Upper lobe of left lung (tissue), 6 donors: Measurements from ENCODE around the gene KCNJ9. TPM values are rescaled to one million over a fixed set of nuclear protein-coding genes. Genes with fewer than 3 reads are reported as not detected.
"Not testable (repeated sequence)": the region's sequence is repeated elsewhere in the genome, so short reads cannot be mapped to it uniquely, and the experiment has no call there.

ENCODE experiments used
- ATAC-seq, 2 donors: fragments of 200-7000 bp; cut with Tn5 transposase; one replicate each; pipeline ENCODE4 v1.9.1; 2022; ENCODE audit warnings: mild to moderate bottlenecking in 2 of 2, moderate library complexity in 2 of 2; ENCODE audit not compliant: low FRiP score in 2 of 2
- DNase-seq, 2 donors: peaks; one replicate each; pipeline ENCODE4 v3.0.0-alpha.2; 2019 to 2020
- H3K27ac ChIP-seq, 4 donors: fragments of 200-600 bp; sonication (generic); one replicate each; pipeline ENCODE4 v1.5.1; 2016 to 2019
- H3K27me3 ChIP-seq, 4 donors: fragments of 200-600 bp; sonication (generic); one replicate each; pipeline ENCODE4 v1.5.1; 2017 to 2019
- H3K36me3 ChIP-seq, 4 donors: fragments of 200-600 bp; sonication (generic); one replicate each; pipeline ENCODE4 v1.5.1; 2016 to 2019
- H3K4me1 ChIP-seq, 4 donors: fragments of 200-600 bp; sonication (generic); one replicate each; pipeline ENCODE4 v1.5.1; 2018 to 2019
- H3K4me3 ChIP-seq, 4 donors: fragments of 200-600 bp; sonication (generic); one replicate each; pipeline ENCODE4 v1.5.1; 2017 to 2019; ENCODE audit warnings: mild to moderate bottlenecking in 2 of 4, moderate library complexity in 1 of 4
- H3K9me3 ChIP-seq, 4 donors: fragments of 200-600 bp; sonication (generic); one replicate each; pipeline ENCODE4 v1.5.1; 2018 to 2019
- CTCF ChIP-seq, 6 experiments: fragments of 450-650 bp in 4 of 6; fragments of 200-600 bp in 2 of 6; sonication (generic) in 2 of 6; IDR thresholded peaks; one replicate each; pipeline ENCODE4 v1.5.1; 2016 to 2019; ENCODE audit warnings: antibody characterized with exemption in 6 of 6
- EP300 ChIP-seq, 4 donors: sonication (generic); formaldehyde crosslinking; IDR thresholded peaks; one replicate each; pipeline ENCODE4 v1.5.1; 2017; ENCODE audit warnings: antibody characterized with exemption in 4 of 4, control low read depth in 2 of 4
- POLR2A ChIP-seq, 4 donors: fragments of 450-650 bp; IDR thresholded peaks; one replicate each; pipeline ENCODE4 v1.5.1; 2016 to 2017; ENCODE audit warnings: antibody characterized with exemption in 4 of 4, mild to moderate bottlenecking in 2 of 4
- POLR2AphosphoS5 ChIP-seq, 2 donors: sonication (generic); formaldehyde crosslinking; IDR thresholded peaks; one replicate each; pipeline ENCODE4 v1.5.1; 2017; ENCODE audit warnings: antibody characterized with exemption in 2 of 2
- WGBS, 2 donors: methylation state at CpG; one replicate each; pipeline ENCODE4 v1.1.5; 2017 to 2018; 5-methylcytosine and 5-hydroxymethylcytosine counted together
- total RNA-seq, 6 donors: library from RNA; depleted of rRNA in 4 of 6; stranded (reverse); fragments of >200 nt in 4 of 6; gene quantifications; one replicate each; pipeline versions ENCODE4 v1.1.0 to v1.2.1, GENCODE V29; 2016 to 2021
- donor health status: DM: no; HTN: no; CAD: no; lungs with moderate emphysema.
- donor health status: DM: no; HTN: yes; CAD: no; lungs with severe emphysema.

KCNJ9 gene
- total RNA-seq, 6 donors from 2014 or later = not detected

GRCh38 chr1:160108888-160109662 is 27.7 kb downstream of the KCNJ9 start:
- Histone ChIP-seq H3K9me3 (no peaks in the 10 kb centered on the region), H3K4me1 (no peaks in the 10 kb centered on the region), H3K36me3 (no peaks in the 10 kb centered on the region), H3K27ac (no peak overlapping the region), H3K4me3 (no peak overlapping the region), H3K27me3 (no peaks in the 10 kb centered on the region)
- WGBS, 2 donors = 34 to 36% methylated on average over 6 of the region's 6 CpGs
- TF ChIP-seq POLR2A (IDR thresholded peaks at IDR 0.05) (no peak), CTCF (IDR thresholded peaks at IDR 0.05) (peak in 4 of 6 experiments; percentile 14 to 38 (median 28))
- peak in 1 of 2 donors; percentile 37 for ATAC-seq
- DNase-seq = no peak

GRCh38 chr1:160109686-160110085 is 28.3 kb downstream of the KCNJ9 start:
- Histone ChIP-seq H3K4me1 (no peaks in the 10 kb centered on the region), H3K9me3 (no peaks in the 10 kb centered on the region), H3K27ac (no peak overlapping the region), H3K4me3 (no peak overlapping the region), H3K36me3 (no peaks in the 10 kb centered on the region), H3K27me3 (no peaks in the 10 kb centered on the region)
- DNase-seq = no peak
- ATAC-seq = no peak
- no peak for TF ChIP-seq POLR2A (IDR thresholded peaks at IDR 0.05)
- TF ChIP-seq POLR2AphosphoS5 (IDR thresholded peaks at IDR 0.05) = no peak
- no peak for TF ChIP-seq CTCF (IDR thresholded peaks at IDR 0.05)
- no peak for TF ChIP-seq EP300 (IDR thresholded peaks at IDR 0.05)
- 63 to 69% methylated on average over 4 of the region's 4 CpGs for WGBS, 2 donors

GRCh38 chr1:160111462-160111861 is 30.1 kb downstream of the KCNJ9 start:
- 93% methylated on average over 10 of the region's 10 CpGs for WGBS, 2 donors
- not testable (repeated sequence) for H3K27me3 ChIP-seq, H3K4me3 ChIP-seq, H3K9me3 ChIP-seq, DNase-seq, H3K4me1 ChIP-seq, ATAC-seq, H3K36me3 ChIP-seq, H3K27ac ChIP-seq

- WGBS, 2 donors = 87 to 94% methylated on average over 11 to 12 of the region's 12 CpGs
- no peaks in the 10 kb centered on the region for H3K36me3 ChIP-seq
- ATAC-seq = peak in 1 of 2 donors; percentile 33
- H3K27me3 ChIP-seq = no peaks in the 10 kb centered on the region
- no peak for TF ChIP-seq POLR2A (IDR thresholded peaks at IDR 0.05)
- no peak for TF ChIP-seq CTCF (IDR thresholded peaks at IDR 0.05)
- no peak for TF ChIP-seq POLR2AphosphoS5 (IDR thresholded peaks at IDR 0.05)
- TF ChIP-seq EP300 (IDR thresholded peaks at IDR 0.05) = no peak
- no peak overlapping the region for H3K27ac ChIP-seq
- H3K9me3 ChIP-seq = no peaks in the 10 kb centered on the region
- H3K4me3 ChIP-seq = no peak overlapping the region
- H3K4me1 ChIP-seq = no peaks in the 10 kb centered on the region
- DNase-seq = no peak
These were observed 31.0 kb downstream of the KCNJ9 start for GRCh38 chr1:160112357-160112756.

- no peaks in the 10 kb centered on the region for H3K27me3 ChIP-seq
- H3K9me3 ChIP-seq = no peaks in the 10 kb centered on the region
- ATAC-seq (no peak), DNase-seq (no peak)
- no peak for TF ChIP-seq CTCF (IDR thresholded peaks at IDR 0.05)
- TF ChIP-seq POLR2A (IDR thresholded peaks at IDR 0.05) = no peak
- TF ChIP-seq POLR2AphosphoS5 (IDR thresholded peaks at IDR 0.05) = no peak
- no peak for TF ChIP-seq EP300 (IDR thresholded peaks at IDR 0.05)
- 82 to 93% methylated on average over 6 to 8 of the region's 8 CpGs for WGBS, 2 donors
- no peak overlapping the region for H3K4me3 ChIP-seq
- peaks cover 0 to 10% (median 3%) of the 10 kb centered on the region in 4 donors for H3K4me1 ChIP-seq
- H3K27ac ChIP-seq = no peak overlapping the region
- no peaks in the 10 kb centered on the region for H3K36me3 ChIP-seq
These were observed 32.1 kb downstream of the KCNJ9 start for GRCh38 chr1:160113407-160113806.
